Measurements from ENCODE around the gene KCTD10.
"Not testable (repeated sequence)": the region's sequence is repeated elsewhere in the genome, so short reads cannot be mapped to it uniquely, and the experiment has no call there.

KCTD10 gene

DNA sequence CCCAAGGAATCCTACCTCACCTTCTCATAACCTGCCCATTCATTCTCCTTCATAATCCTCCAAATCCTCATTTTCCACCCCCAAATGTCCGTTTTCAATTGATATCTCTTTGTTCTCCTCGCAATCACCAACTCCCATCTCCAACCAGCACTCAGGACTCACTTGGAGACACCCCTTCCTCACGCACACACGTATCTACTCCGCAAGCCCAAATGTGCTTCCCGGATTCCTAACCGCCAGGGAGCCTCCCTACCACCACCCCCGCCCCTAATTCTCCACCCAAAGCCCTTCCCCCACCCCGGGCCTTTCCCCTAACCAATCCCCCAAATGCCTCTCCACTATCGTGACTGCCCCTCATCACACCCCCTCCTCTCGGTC is 304 bp downstream of the KCTD10 start:
- no peak for TF ChIP-seq JUND (IDR thresholded peaks at IDR 0.05; ENCODE audit: low read depth)
- in situ Hi-C loops (cut with HindIII; ENCODE audit: low pct_unique_long_range_greater_than_20kb, low sequenced_read_pairs): no loop called here
- no peak for DNase-seq (ENCODE audit: low read depth in 1 of 2, low spot score in 1 of 2)

DNA sequence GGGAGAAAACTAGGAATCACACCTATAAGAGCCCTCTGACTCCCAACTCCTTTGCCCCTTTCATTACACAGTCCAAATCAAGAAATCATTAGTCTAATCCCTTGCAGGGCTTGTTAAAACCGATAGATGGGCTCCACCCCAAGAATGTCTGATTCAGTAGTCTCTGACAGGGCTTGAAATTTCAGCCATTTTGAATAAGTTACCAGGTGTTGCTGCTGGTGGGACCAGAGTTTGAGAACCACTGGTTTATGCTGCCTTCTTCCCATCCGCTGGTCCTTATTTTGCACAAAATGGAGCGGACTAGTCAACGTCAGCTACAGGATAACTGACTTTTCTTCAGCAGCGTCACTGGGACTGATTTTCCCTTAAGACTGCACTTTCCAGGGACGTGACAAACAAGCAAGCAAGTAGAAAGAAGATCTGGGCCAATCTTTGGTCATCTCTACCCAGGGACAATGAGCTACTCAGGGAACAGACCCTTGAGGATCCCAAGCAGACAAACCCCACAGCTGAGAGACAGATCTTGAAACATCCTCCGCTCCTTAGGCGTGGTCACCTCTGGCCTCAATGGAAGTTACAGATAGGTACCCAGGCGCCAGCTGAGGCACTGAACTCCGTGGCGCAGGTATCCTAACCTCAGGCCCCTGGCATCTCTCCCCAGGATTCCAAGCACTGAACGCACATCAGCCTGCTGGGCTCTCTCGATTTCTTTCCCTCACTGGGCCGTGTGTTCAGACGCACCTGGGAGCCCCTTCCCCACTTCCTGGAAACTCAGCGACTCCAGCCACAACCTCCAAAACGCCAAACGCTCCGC is 900 bp downstream of the KCTD10 start:
- DNase-seq (ENCODE audit: low read depth in 1 of 2, low spot score in 1 of 2): no peak
- TF ChIP-seq JUND (IDR thresholded peaks at IDR 0.05; ENCODE audit: low read depth): no peak
- in situ Hi-C loops (cut with HindIII; ENCODE audit: low pct_unique_long_range_greater_than_20kb, low sequenced_read_pairs): no loop called here

DNA sequence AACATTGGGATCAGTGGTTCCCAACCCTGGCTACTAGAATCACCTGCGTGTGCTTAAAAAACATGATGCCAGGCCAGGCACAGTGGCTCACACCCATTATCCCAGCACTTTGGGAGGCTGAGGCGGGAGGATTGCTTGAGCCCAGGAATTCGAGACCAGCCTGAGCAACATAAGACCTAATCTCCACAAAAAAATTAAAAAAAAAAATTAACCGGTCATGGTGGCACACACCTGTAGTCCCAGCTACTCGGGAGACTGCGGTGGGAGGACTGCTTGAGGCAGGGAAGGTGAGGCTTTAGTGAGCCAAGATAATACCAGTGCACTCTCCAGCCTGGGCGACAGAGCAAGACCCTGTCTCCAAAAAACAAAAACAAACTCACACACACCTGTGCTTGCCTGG is 2.0 kb downstream of the KCTD10 start:
- in situ Hi-C loops (cut with HindIII; ENCODE audit: low pct_unique_long_range_greater_than_20kb, low sequenced_read_pairs): no loop called here
- TF ChIP-seq JUND (IDR thresholded peaks at IDR 0.05; ENCODE audit: low read depth): no peak
- DNase-seq (ENCODE audit: low read depth in 1 of 2, low spot score in 1 of 2): no peak

DNA sequence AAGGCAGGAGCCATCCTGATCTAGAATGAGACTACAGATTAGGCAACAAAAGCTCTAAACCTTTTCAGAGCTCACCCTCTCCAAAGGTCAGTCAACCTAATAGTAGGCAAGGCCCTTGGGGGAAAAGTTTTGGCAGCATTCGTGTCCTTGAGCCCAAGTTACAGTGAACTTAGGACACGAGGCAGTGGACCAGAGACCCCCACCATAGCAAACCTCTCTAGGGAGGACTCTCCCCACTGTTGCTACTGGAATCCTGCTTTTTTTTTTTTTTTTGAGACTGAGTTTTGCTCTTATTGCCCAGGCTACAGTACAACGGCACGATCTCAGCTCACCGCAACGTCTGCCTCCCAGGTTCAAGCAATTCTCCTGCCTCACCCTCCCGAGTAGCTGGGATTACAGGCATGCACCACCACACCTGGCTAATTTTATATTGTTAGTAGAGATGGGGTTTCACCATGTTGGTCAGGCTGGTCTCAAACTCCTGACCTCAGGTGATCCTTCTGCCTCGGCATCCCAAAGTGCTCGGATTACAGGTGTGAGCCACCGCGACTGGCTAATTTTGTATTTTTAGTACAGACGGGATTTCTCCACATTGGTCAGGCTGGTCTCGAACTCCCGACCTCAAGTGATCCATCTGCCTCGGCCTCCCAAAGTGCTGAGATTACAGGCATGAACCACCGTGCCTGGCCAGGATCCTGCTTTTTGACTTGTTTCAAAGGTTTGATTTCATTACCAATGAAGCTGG is 3.4 kb downstream of the KCTD10 start:
- DNase-seq (ENCODE audit: low read depth in 1 of 2, low spot score in 1 of 2); in situ Hi-C loops (cut with HindIII; ENCODE audit: low pct_unique_long_range_greater_than_20kb, low sequenced_read_pairs): not testable (repeated sequence)

DNA sequence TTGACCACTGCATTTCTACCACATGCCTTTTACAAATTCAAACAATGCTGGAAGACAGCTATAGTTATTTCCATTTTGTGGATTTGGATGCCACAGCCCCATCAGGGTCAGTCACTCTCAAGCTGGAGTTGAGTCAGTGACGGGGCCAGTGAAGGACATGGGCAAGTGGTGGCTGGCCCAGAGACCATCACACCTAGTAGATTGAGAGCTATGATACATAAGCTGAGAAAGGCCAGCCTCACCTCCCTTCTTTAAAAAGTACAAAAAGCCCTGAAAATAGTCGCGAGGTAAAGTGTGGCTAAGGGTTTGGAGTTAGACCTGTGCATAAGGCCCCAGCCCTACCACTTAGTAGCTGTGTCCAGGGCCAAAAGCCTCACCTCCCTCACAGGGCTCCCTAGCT is 4.1 kb downstream of the KCTD10 start:
- DNase-seq (ENCODE audit: low read depth in 1 of 2, low spot score in 1 of 2): no peak
- no peak for TF ChIP-seq JUND (IDR thresholded peaks at IDR 0.05; ENCODE audit: low read depth)
- in situ Hi-C loops (cut with HindIII; ENCODE audit: low pct_unique_long_range_greater_than_20kb, low sequenced_read_pairs): no loop called here

DNA sequence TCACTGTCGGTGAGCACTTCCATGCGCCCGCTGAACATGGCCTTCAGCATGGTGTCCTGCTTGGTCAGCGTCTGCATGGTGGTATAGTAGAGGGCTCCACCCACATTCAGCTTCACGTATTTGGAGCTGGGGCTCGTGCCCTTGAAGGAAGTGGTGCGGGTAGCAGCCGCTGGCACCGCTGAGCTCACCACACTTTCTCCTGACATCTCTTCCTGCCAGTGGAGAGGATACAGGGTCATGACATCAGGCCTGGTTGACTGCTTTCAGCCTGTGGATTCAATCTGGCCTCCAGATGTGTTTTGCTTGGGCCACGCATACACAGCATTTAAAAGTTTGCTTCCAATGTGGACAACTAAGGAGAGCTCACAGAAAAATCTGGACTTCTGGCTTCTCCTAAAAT is 7.6 kb downstream of the KCTD10 start:
- DNase-seq (ENCODE audit: low read depth in 1 of 2, low spot score in 1 of 2): no peak
- TF ChIP-seq JUND (IDR thresholded peaks at IDR 0.05; ENCODE audit: low read depth): no peak
- in situ Hi-C loops (cut with HindIII; ENCODE audit: low pct_unique_long_range_greater_than_20kb, low sequenced_read_pairs): no loop called here

DNA sequence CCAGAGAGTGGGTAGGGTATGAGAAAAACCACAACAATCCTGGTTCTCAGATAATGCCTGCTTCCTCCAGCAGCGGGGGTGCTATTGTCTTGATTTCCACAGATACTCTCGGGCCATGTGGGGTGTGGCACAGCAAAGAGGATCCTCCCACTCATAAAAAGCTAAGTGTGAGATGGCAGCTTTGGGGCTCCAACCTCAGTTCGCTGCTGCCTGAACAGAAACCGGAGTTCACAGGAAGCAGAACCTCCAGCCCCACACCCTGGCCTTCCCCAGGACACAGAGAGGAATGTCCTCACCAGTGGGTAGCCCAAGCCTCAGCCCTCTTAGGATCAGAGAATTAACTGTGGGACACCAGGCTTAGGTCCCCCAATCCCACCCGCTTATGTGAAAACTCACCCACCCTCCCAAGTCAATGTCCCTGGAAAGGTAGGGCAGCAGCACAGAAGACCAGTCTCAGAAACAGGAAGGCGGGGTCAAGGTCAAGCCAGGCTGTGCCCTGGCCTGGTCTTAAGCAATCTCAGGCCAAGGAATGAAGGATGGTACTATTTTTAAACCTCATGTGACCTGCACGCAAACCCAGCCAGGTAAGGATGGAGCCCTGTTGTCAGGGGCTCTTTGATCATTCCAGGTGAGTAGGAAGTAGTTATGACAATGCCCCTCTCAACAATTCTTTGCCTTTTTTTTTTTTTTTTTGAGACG is 9.0 kb downstream of the KCTD10 start:
- no peak for TF ChIP-seq JUND (IDR thresholded peaks at IDR 0.05; ENCODE audit: low read depth)
- DNase-seq (ENCODE audit: low read depth in 1 of 2, low spot score in 1 of 2): no peak
- in situ Hi-C loops (cut with HindIII; ENCODE audit: low pct_unique_long_range_greater_than_20kb, low sequenced_read_pairs): no loop called here

DNA sequence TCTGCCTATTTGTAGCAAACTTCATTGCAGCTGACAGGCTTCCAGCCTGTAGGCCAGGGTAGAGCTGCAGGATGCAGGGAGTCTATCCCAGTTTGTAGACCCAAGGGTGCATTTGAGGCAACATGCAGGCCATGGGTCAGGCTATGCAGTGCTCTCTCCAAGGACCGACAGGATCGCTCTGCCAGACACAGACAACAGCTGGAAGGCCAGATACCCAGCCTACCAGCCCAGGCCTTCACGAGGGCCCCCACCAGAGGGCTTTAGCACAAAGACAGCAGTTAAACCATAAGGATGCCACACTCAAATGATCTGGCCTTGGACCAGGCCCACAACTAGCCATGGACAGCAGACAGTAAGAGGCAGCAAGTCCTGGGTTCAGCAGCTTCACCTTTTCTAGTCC is 10.3 kb downstream of the KCTD10 start:
- DNase-seq (ENCODE audit: low read depth in 1 of 2, low spot score in 1 of 2): no peak
- TF ChIP-seq JUND (IDR thresholded peaks at IDR 0.05; ENCODE audit: low read depth): no peak
- in situ Hi-C loops (cut with HindIII; ENCODE audit: low pct_unique_long_range_greater_than_20kb, low sequenced_read_pairs): no loop called here

DNA sequence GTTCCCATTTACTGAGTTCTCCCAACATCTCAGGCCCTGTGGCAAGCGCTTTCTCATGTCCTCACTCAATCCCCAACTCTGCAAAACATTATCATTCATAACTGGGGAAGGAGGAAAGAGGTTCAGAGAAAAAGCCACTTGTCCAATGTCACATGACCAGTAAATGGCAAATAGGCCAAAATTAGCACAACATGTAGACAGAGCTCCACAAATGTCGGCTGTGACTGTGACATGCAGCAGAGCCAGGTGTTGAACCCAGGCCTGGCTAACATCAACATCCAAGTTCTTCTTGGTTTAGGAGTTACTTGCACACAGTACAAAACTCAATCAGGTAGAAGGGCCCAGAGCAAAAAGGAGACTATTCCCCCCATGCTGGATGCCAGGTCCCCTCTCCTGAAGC is 10.8 kb downstream of the KCTD10 start:
- in situ Hi-C loops (cut with HindIII; ENCODE audit: low pct_unique_long_range_greater_than_20kb, low sequenced_read_pairs): no loop called here
- no peak for TF ChIP-seq JUND (IDR thresholded peaks at IDR 0.05; ENCODE audit: low read depth)
- no peak for DNase-seq (ENCODE audit: low read depth in 1 of 2, low spot score in 1 of 2)

DNA sequence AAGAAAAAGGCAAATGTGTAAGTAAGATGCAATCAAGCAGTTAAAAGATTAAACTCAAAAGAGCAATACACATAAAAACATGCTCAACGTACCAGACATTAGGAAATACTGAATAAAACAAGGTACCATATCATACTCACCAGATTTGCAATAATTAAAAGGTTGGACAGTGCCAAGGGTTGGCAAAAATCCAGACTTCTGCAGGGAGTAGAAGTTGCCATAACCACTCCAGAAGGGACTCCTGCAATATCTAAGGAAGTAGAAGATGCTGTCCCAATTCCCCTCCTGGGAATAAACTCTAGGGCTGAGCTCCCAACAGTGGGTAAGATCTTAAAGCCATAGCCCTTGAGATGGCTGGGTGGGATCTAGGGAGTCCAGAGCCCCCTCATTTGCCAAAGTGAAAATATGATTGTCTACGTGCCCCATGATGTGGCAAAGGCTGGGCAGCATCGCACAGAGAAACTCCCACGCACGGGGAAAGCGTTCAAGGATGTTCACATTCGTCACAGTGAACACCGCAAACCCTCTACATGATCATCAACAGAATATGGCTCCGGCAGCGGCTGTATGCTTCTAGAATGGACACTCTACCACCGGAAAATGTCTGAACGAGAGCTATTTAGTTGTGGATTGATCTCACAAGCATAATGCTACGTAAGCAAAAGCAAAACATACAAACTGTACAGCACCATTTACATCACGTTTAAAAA is 12.3 kb downstream of the KCTD10 start:
- TF ChIP-seq JUND (IDR thresholded peaks at IDR 0.05; ENCODE audit: low read depth): no peak
- no peak for DNase-seq (ENCODE audit: low read depth in 1 of 2, low spot score in 1 of 2)
- in situ Hi-C loops (cut with HindIII; ENCODE audit: low pct_unique_long_range_greater_than_20kb, low sequenced_read_pairs): no loop called here

DNA sequence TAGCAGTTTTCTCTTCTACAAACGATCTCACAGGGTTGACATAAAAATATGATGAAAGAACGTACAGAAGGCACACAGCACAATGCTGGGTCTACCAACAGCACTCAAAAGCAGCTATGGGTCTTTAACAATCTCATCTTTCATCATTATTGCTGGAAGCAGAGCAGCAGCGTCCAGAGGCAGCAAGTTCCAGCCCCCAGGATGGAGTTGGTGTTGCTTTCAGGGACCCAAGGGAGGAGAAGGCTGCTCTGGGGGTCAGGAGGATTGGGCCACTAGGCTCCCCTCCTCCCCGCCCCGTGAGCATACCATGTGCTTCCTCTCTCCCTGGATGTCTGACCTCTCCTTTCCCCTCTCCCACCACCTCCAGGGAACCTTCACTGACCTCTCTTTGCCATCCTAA is 13.3 kb downstream of the KCTD10 start:
- in situ Hi-C loops (cut with HindIII; ENCODE audit: low pct_unique_long_range_greater_than_20kb, low sequenced_read_pairs): no loop called here
- DNase-seq (ENCODE audit: low read depth in 1 of 2, low spot score in 1 of 2): no peak
- TF ChIP-seq JUND (IDR thresholded peaks at IDR 0.05; ENCODE audit: low read depth): no peak

DNA sequence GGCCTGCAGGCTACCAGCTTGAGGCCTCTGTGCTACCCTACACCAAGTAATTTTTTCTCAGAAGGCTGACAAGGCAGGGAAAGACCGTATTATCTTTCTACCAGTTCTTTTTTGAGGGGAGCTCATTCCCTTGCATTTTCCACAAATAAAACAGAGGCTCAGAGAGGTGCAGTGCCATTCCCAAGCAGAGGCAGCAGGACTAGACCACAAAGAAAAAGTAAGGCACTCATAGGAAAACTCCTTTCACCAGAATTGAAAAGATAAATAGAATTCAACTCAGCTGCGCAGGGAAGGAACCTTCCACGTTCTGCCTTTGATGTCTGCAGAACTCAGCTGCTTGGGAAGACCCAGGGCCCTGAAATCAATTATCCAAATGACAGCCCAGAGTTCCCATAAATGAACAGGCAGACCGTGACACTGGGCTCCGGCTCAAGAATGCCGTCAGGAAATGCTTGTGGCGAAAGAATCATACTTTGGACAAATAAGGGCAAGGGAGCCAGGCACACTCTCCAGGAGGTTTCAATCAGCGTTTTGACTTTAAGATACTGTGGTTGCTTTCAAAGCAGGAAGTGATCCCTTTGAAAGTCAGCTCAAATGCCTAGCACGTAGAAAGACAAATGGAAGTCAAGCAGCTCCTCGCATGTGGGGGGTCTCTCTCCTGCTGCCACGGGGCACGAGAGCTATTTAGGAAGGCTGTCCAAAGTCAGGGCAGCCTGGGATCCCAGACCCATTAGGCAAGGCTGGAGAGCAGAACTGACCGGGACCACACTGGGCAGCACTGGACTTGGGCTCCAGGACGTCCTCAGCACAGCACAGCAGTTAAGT is 14.0 kb downstream of the KCTD10 start:
- peak; percentile 64 to 84 for DNase-seq (ENCODE audit: low read depth in 1 of 2, low spot score in 1 of 2)
- TF ChIP-seq JUND (IDR thresholded peaks at IDR 0.05; ENCODE audit: low read depth): no peak
- in situ Hi-C loops (cut with HindIII; ENCODE audit: low pct_unique_long_range_greater_than_20kb, low sequenced_read_pairs): no loop called here
